A549 (cell line): ENCODE data around the gene ASF1B.

ENCODE experiments used
- EP300 ChIP-seq, 2 experiments: fragments of >200 bp; sonication (Bioruptor Twin); formaldehyde crosslinking; IDR thresholded peaks; 2 replicates in 1 of 2; 3 replicates in 1 of 2; pipeline ENCODE4 v1.6.1; 2016 to 2017
- GATA3 ChIP-seq: IDR thresholded peaks from 2 replicates; pipeline ENCODE4 v1.6.1; 2012; ENCODE audit warnings: borderline replicate concordance
- RCOR1 ChIP-seq: fragments of 150-350 bp; IDR thresholded peaks from 2 replicates; pipeline ENCODE4 v1.6.1; 2014; ENCODE audit warnings: antibody characterized with exemption, low read length, low read depth
- TF ChIP-seq, protein P1 (sequence below): fragments of 450-650 bp; IDR thresholded peaks from 2 replicates; pipeline ENCODE4 v1.6.1; 2014; ENCODE audit warnings: antibody characterized with exemption
- TF ChIP-seq, protein P2 (sequence below): fragments of >200 bp; sonication (Bioruptor Twin); formaldehyde crosslinking; IDR thresholded peaks from 3 replicates; pipeline ENCODE4 v1.5.1; 2016

DNA sequence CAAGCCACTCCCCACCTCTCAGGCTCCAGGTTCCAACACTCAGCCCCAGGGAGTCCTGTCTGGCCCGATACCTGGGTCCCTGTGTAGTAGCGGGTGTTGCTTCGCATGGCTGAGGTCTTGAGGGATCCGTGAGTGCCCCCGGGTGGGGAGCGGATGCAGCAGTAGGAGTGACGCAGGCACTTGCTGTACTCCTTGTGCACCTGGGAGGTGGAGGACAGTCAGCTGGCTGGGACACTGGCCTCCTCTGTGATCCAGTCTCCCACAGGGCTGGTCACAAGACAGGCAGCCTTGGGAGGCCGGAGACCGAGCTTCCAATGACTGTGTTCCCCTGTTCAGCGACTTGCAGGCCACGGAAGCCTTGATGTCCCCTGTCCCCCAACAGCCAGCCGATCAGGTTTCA lies 16.3 kb upstream of the ASF1B start:
- TF ChIP-seq RCOR1 (no peak), GATA3 (no peak), EP300 (IDR thresholded peaks at IDR 0.05) (no peak)
- TF ChIP-seq, protein P1, sequence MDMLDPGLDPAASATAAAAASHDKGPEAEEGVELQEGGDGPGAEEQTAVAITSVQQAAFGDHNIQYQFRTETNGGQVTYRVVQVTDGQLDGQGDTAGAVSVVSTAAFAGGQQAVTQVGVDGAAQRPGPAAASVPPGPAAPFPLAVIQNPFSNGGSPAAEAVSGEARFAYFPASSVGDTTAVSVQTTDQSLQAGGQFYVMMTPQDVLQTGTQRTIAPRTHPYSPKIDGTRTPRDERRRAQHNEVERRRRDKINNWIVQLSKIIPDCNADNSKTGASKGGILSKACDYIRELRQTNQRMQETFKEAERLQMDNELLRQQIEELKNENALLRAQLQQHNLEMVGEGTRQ, result no peak
- TF ChIP-seq, protein P2, sequence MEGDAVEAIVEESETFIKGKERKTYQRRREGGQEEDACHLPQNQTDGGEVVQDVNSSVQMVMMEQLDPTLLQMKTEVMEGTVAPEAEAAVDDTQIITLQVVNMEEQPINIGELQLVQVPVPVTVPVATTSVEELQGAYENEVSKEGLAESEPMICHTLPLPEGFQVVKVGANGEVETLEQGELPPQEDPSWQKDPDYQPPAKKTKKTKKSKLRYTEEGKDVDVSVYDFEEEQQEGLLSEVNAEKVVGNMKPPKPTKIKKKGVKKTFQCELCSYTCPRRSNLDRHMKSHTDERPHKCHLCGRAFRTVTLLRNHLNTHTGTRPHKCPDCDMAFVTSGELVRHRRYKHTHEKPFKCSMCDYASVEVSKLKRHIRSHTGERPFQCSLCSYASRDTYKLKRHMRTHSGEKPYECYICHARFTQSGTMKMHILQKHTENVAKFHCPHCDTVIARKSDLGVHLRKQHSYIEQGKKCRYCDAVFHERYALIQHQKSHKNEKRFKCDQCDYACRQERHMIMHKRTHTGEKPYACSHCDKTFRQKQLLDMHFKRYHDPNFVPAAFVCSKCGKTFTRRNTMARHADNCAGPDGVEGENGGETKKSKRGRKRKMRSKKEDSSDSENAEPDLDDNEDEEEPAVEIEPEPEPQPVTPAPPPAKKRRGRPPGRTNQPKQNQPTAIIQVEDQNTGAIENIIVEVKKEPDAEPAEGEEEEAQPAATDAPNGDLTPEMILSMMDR, result no peak
